Transverse colon (tissue), 4 donors: Measurements from ENCODE around the gene PFKFB3. TPM values are rescaled to one million over a fixed set of nuclear protein-coding genes. Genes with fewer than 3 reads are reported as not detected.
A peak's percentile ranks its signal among the peaks of the same experiment; 100 is the strongest.

Source experiments
- DNase-seq: peaks from one replicate; pipeline ENCODE4 v3.0.0-alpha.2; 2019
- H3K27ac ChIP-seq, 4 donors: fragments of 200-600 bp; sonication (generic); 2 replicates each; pipeline ENCODE4 v1.5.1; 2016 to 2018; ENCODE audit warnings: inconsistent platforms in 4 of 4
- H3K27me3 ChIP-seq: fragments of 200-600 bp; sonication (generic); 2 replicates; pipeline ENCODE4 v1.5.1; 2017; ENCODE audit warnings: inconsistent platforms
- H3K36me3 ChIP-seq, 4 donors: fragments of 200-600 bp; sonication (generic); 2 replicates each; pipeline ENCODE4 v1.5.1; 2017 to 2019; ENCODE audit warnings: inconsistent platforms in 4 of 4
- H3K4me1 ChIP-seq, 4 donors: fragments of 200-600 bp; sonication (generic); 2 replicates each; pipeline ENCODE4 v1.5.1; 2017 to 2020; ENCODE audit warnings: inconsistent platforms in 4 of 4
- H3K4me3 ChIP-seq, 4 donors: fragments of 200-600 bp; sonication (generic); 1 replicate in 1 of 4; 2 replicates in 3 of 4; pipeline versions ENCODE4 v1.5.1 to v1.6.1; 2017 to 2019; ENCODE audit warnings: inconsistent platforms in 4 of 4
- H3K9me3 ChIP-seq, 2 donors: fragments of 200-600 bp; sonication (generic); 2 replicates each; pipeline ENCODE4 v1.5.1; 2017 to 2019; ENCODE audit warnings: inconsistent platforms in 2 of 2
- EP300 ChIP-seq: sonication (generic); formaldehyde crosslinking; IDR thresholded peaks from one replicate; pipeline ENCODE4 v1.6.1; 2017; ENCODE audit warnings: antibody characterized with exemption, low read depth
- POLR2A ChIP-seq: fragments of 450-650 bp; IDR thresholded peaks from one replicate; pipeline ENCODE4 v1.6.1; 2016; ENCODE audit warnings: antibody characterized with exemption, mild to moderate bottlenecking, moderate library complexity
- POLR2AphosphoS5 ChIP-seq, 3 donors: sonication (generic); formaldehyde crosslinking; IDR thresholded peaks; one replicate each; pipeline ENCODE4 v1.6.1; 2016; ENCODE audit warnings: antibody characterized with exemption in 3 of 3
- WGBS, 2 donors: methylation state at CpG; one replicate each; pipeline ENCODE4 v1.1.5; 2018; ENCODE audit warnings: low coverage in 1 of 2; 5-methylcytosine and 5-hydroxymethylcytosine counted together
- in situ Hi-C, 4 donors: fragments of 200-750 bp; cut with MboI; loops; one replicate each; pipeline versions ENCODE4 v1.15.0 to v1.15.1; 2017; ENCODE audit warnings: low sequenced_read_pairs in 3 of 4, low pct_ligation_motif_present in 1 of 4, low pct_unique_long_range_greater_than_20kb in 1 of 4
- intact Hi-C: fragments of 100-400 bp; cut with DNase I; formaldehyde crosslinking; loops from one replicate; pipeline ENCODE4 v1.15.1; 2023; ENCODE audit warnings: low total_unique reads
- total RNA-seq, 4 donors: library from RNA; depleted of rRNA; stranded (reverse); fragments of >200 nt; gene quantifications; one replicate each; pipeline ENCODE4 v1.1.0, GENCODE V29; 2016
- TF ChIP-seq, protein P1 (sequence below), 5 experiments: fragments of 200-600 bp in 3 of 5; fragments of 450-650 bp in 2 of 5; sonication (generic) in 3 of 5; IDR thresholded peaks; 1 replicate in 2 of 5; 2 replicates in 3 of 5; pipeline ENCODE4 v1.5.1; 2016 to 2017; ENCODE audit warnings: antibody characterized with exemption in 5 of 5, inconsistent platforms in 3 of 5, mild to moderate bottlenecking in 2 of 5, moderate library complexity in 1 of 5

PFKFB3 gene
- total RNA-seq, 4 donors from 2014 or later = 16.9 to 29.9 (median 20.2) TPM

DNA sequence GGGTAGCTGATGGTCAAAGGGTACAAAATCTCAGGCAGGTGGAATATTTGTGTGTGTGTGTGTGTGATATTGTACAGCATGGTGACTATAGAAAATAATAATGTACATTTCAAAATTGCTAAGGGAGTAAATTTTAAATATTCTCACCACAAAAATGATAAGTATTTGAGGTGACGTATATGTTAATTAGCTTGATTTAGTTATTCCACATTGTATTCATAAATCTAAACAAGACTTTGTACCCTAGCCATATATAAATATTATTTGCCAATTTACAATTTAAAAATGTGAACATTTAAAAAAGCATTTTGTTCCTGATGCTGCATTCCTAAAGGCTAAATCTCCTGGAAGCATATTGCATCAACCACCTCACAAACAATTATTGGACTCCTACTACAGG, 47.0 kb downstream of the PFKFB3 start:
- 92 to 93% methylated on average over 1 of the region's 1 CpG for WGBS, 2 donors
- TF ChIP-seq POLR2A (no peak), EP300 (no peak)

DNA sequence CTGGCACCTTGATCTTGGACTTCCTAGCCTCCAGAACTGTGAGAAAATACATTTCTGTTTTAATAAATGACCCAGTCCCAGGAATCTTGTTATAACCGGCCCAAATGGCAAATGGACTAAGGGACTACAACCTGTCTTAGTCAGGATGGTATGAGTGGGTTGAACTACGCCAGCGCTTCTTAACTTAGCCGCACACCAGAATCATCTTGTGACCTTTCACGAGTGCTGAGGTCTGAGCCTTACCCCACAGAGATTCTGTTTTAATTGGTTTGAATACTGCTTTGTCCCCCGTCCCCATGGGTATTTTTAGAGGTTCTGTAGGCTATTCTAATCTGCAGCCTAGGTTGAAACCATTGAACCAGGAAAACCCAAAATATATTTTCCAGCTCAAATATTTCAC, 48.0 kb downstream of the PFKFB3 start:
- TF ChIP-seq POLR2A (no peak), EP300 (no peak), POLR2AphosphoS5 (IDR thresholded peaks at IDR 0.05) (no peak)
- TF ChIP-seq, protein P1, sequence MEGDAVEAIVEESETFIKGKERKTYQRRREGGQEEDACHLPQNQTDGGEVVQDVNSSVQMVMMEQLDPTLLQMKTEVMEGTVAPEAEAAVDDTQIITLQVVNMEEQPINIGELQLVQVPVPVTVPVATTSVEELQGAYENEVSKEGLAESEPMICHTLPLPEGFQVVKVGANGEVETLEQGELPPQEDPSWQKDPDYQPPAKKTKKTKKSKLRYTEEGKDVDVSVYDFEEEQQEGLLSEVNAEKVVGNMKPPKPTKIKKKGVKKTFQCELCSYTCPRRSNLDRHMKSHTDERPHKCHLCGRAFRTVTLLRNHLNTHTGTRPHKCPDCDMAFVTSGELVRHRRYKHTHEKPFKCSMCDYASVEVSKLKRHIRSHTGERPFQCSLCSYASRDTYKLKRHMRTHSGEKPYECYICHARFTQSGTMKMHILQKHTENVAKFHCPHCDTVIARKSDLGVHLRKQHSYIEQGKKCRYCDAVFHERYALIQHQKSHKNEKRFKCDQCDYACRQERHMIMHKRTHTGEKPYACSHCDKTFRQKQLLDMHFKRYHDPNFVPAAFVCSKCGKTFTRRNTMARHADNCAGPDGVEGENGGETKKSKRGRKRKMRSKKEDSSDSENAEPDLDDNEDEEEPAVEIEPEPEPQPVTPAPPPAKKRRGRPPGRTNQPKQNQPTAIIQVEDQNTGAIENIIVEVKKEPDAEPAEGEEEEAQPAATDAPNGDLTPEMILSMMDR (IDR thresholded peaks at IDR 0.05) = no peak
- Histone ChIP-seq H3K27me3 (no peaks in the 10 kb centered on the region), H3K9me3 (no peaks in the 10 kb centered on the region), H3K27ac (no peak overlapping the region), H3K4me1 (no peaks in the 10 kb centered on the region), H3K4me3 (no peak overlapping the region), H3K36me3 (no peaks in the 10 kb centered on the region)
- 80 to 88% methylated on average over 2 to 6 of the region's 6 CpGs for WGBS, 2 donors
- in situ Hi-C loops = no loop called here
- intact Hi-C loops = no loop called here
- no peak for DNase-seq

More for the DNA sequence above, 47.0 kb downstream of the PFKFB3 start:
- H3K9me3 ChIP-seq = no peaks in the 10 kb centered on the region
- H3K27me3 ChIP-seq = no peaks in the 10 kb centered on the region
- H3K27ac ChIP-seq = no peak overlapping the region
- H3K36me3 ChIP-seq = no peaks in the 10 kb centered on the region
- H3K4me1 ChIP-seq = no peaks in the 10 kb centered on the region
- in situ Hi-C loops (loop anchor here in 1 of 4 donors (25.0 kb wide), 1 partner anchor 138 kb away; no protein-coding TSS in a partner anchor), intact Hi-C loops (no loop called here)
- DNase-seq = no peak
- H3K4me3 ChIP-seq = no peak overlapping the region

DNA sequence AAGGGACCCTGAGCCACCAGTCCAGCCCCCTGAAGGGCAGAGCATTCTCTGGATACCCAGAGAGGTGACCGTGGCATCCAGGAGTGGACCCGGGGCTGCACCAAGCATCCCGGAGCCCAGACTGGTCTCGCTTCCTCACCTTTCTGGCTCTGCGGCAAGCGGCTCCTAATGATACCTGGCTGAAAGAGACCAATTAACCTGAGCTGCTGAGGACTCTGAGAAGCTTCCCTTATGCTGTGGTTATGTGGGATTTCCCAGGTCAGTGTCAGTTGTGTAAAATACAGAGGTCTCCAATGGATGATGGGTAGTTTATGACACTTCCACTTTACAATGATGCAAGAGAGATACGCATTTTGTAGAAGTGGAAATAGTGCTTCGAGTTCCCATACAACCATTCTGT, 51.5 kb downstream of the PFKFB3 start:
- WGBS, 2 donors = 63 to 89% methylated on average over 2 to 8 of the region's 8 CpGs
- intact Hi-C loops = no loop called here

DNA sequence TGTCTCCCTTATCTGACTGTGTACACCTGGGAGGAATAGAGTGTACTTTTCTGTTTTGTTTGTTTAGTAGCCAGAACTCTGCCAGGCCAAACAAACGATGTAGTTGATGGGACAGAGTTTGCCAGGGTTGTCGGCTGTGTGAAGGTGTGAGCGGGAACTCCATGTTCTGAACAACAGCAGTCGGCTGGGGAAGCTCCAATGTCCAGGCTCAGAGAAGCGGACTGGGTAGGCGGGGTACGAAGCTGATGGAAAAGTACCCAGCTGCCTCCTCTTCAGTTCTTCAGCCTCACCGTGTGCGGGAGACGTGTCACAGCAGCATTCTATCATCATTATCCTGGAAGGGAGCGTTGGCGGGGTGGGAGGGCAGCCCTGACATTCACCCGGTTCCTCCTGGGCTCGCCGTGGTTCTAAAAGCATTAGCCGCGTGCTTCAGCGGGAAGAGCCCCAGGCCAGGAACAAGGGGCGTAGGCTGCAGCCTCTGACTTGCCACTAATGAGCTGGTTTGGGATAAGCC, 52.9 kb downstream of the PFKFB3 start:
- peak; percentile 25 for DNase-seq
- in situ Hi-C loops = no loop called here
- Histone ChIP-seq H3K9me3 (no peaks in the 10 kb centered on the region), H3K36me3 (no peaks in the 10 kb centered on the region), H3K27ac (no peak overlapping the region), H3K27me3 (no peaks in the 10 kb centered on the region), H3K4me3 (no peak overlapping the region), H3K4me1 (no peaks in the 10 kb centered on the region)
- 68 to 77% methylated on average over 10 to 19 of the region's 19 CpGs for WGBS, 2 donors
- no peak for TF ChIP-seq POLR2AphosphoS5 (IDR thresholded peaks at IDR 0.05)
- TF ChIP-seq, protein P1 (IDR thresholded peaks at IDR 0.05) = no peak
- intact Hi-C loops = no loop called here

More for the DNA sequence above, 51.5 kb downstream of the PFKFB3 start:
- DNase-seq = no peak
- in situ Hi-C loops = no loop called here
- Histone ChIP-seq H3K4me3 (no peak overlapping the region), H3K36me3 (no peaks in the 10 kb centered on the region), H3K27ac (no peak overlapping the region), H3K27me3 (no peaks in the 10 kb centered on the region), H3K4me1 (no peaks in the 10 kb centered on the region), H3K9me3 (no peaks in the 10 kb centered on the region)
- TF ChIP-seq EP300 = no peak
- TF ChIP-seq, protein P1 (IDR thresholded peaks at IDR 0.05) = no peak
- no peak for TF ChIP-seq POLR2AphosphoS5 (IDR thresholded peaks at IDR 0.05)
- TF ChIP-seq POLR2A = no peak

DNA sequence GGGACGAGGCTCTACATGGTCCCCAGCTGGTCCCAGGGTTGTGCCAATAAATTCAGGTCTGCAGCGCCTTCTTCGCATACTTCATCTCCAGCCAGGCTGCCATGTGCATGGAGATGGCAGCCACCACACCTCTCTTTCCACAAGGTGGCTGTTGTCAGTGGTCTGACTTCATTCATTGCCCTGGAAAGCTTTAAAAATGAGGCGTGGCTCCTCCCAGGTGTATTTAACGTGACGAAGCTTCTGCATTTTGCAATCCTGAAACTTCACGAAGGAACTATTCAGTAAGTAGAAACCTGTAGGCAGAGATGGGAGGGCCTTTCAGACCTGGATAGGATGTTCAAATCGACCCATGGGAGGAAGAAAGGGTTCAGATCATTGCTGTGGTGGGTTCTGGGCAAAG, 53.7 kb downstream of the PFKFB3 start:
- Histone ChIP-seq H3K27ac (no peak overlapping the region), H3K4me1 (no peaks in the 10 kb centered on the region), H3K4me3 (no peak overlapping the region), H3K27me3 (no peaks in the 10 kb centered on the region), H3K9me3 (no peaks in the 10 kb centered on the region), H3K36me3 (no peaks in the 10 kb centered on the region)
- intact Hi-C loops (no loop called here), in situ Hi-C loops (no loop called here)
- DNase-seq = no peak
- TF ChIP-seq, protein P1 (IDR thresholded peaks at IDR 0.05) = no peak
- no peak for TF ChIP-seq POLR2A
- no peak for TF ChIP-seq POLR2AphosphoS5 (IDR thresholded peaks at IDR 0.05)
- TF ChIP-seq EP300 = no peak
- WGBS, 2 donors = 71 to 90% methylated on average over 2 to 8 of the region's 8 CpGs
